Epithelial cell of prostate (primary cell): ENCODE results near the gene ABCG2.
"Not testable (repeated sequence)": the region's sequence is repeated elsewhere in the genome, so short reads cannot be mapped to it uniquely, and the experiment has no call there.

ENCODE experiments used
- DNase-seq: peaks from one replicate; pipeline ENCODE4 v3.0.0-alpha.2; 2011; ENCODE audit warnings: low read depth, low spot score
- H3K27ac ChIP-seq: fragments of 450-650 bp; 2 replicates; pipeline ENCODE4 v1.5.1; 2017; ENCODE audit warnings: mild to moderate bottlenecking

The ABCG2 gene

GRCh38 chr4:88122260-88122659 is 36.2 kb downstream of the ABCG2 start:
- DNase-seq, H3K27ac ChIP-seq: not testable (repeated sequence)

DNA sequence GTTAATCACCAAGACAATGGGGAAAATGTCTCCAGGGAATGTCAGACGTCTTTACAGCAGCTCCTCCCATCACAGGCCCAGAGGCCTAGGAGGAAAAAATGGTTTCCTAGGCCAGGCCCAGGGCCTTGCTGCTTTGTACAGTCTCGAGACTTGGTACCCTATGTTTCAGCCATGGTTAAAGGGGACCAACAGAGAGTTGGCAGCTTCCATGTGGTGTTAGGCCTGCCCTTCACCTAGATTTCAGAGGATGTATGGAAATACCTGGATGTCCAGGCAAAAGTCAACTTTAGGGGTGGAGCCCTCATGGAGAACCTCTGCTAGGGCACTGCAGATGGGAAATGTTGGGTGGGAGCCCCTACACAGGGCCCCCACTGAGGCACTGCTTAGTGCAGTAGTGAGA is 38.5 kb downstream of the ABCG2 start:
- H3K27ac ChIP-seq, result no peak overlapping the region
- DNase-seq, result no peak

DNA sequence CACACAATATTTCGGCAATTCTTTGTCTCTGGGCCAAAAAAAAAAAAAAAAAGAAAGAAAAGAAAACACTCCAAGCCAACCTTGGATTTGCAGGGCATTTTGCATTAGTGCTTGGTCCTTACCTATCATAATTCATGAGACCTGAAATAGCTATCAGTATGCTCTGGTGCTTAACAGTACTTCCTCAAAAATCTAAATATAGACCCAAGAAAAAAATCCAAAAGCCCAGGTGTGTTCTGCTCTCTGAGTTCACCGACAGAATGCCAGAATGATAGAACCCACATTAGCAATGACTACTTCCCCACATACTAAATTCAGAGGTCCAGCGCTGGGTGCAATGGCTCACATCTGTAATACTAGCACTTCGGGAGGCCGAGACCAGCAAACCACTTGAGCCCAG is 42.9 kb downstream of the ABCG2 start:
- DNase-seq, result no peak
- no peak overlapping the region for H3K27ac ChIP-seq

DNA sequence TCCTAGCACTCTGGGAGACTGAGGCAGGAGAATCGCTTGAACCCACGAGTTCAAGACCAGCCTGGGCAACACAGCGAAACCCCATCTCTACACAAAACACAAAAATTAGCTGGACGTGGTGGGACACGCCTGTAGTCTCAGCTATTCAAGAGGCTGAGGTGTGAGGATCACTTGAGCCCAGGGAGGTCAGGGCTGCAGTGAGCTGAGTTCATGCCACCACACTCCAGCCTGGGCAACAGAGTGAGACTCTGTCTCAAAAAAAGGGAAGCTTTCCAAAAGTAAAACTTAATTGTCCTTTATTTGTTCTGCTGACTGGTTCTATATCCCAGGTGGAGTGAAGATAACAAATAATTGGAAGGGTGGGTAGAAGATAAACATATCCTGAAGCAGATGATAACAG is 45.6 kb downstream of the ABCG2 start:
- DNase-seq, result no peak
- H3K27ac ChIP-seq, result no peak overlapping the region

GRCh38 chr4:88110826-88111225 is 47.6 kb downstream of the ABCG2 start:
- DNase-seq, result no peak
- H3K27ac ChIP-seq, result no peak overlapping the region

DNA sequence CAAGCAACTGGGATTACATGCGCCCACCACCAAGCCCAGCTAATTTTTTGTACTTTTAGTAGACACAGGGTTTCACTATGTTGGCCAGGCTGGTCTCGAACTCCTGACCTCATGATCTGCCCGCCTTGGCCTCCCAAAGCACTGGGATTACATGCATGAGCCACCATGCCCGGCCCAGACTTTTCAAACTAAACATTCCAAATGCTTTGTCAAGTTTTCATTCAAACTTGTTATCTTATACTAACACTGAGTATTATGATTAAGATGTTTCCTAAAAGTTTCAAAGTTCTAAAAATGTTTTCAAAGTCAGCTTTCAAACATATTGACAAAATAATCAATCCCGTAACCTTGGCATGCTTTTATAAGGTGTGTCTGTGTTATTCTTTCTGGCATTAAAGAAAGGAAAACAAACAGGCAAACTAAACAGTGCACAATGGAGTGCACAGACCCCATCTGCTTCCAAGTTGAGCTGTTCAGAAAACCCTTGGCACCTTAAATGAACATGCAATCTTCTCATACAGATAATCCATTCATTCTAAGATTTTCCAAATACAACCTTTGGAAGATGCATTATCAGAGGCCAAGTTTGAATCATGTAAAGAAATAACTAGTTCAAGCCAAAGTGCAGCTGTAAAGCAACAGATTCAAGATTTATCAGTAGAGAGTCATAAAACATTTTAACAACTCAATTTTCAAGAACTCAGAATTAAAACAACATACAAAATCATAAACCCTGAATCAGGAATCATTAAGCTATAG is 49.1 kb downstream of the ABCG2 start:
- no peak overlapping the region for H3K27ac ChIP-seq
- DNase-seq, result no peak

- no peak for DNase-seq
- H3K27ac ChIP-seq, result no peak overlapping the region
These were observed 49.7 kb downstream of the ABCG2 start for GRCh38 chr4:88108747-88109122.

DNA sequence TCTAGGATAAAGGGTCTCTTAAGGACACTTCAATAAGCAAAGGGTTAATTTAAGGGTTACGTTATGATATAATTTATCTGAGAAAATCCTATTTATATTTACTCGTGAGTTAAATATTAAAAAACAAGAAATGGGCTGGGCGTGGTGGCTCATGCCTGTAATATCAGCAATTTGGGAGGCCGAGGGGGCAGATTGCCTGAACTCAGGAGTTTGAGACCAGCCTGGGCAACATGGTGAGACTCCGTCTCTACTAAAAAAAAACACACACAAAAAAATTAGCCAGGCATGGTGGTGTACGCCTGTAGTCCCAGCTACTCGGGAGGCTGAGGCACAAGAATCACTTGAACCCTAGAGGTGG is 50.4 kb downstream of the ABCG2 start:
- H3K27ac ChIP-seq, DNase-seq: not testable (repeated sequence)

DNA sequence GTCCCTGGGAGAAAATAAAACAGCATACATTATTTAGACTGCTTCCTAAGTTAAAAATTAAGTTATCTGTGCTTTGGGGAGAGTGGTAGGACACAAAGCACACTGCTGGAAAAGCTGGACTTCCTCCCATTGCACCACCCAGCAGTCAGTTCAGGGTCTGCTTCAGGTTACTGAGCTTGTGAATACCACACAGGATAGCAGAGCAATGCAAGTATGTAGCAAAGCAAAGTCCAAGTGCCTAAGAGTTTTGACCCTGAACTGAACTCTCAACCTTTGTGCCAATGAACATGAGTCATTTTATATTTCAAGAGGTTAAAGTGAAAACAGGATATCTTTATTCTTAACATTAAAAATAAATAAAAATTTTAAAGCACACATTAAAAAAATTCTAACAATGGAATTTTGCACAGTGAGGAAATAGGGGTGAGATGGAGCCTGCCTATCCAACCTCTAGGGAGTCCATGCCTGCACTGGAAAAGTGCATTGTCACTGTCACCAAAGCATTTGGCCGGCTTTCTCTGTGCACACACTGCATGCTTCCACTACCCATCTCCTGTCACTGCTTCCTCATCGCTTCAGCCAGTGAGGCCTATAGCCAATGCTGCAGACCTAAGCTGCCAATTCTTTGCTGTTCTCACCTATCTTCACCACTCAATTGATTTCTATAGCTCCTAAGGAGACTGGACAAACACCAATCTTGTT is 50.9 kb downstream of the ABCG2 start:
- no peak for DNase-seq
- H3K27ac ChIP-seq, result no peak overlapping the region

- peak overlapping the region; percentile 48 for H3K27ac ChIP-seq
- DNase-seq, result peak; percentile 18
These were observed 52.2 kb downstream of the ABCG2 start for GRCh38 chr4:88106205-88106604.

GRCh38 chr4:88104902-88105610 is 53.4 kb downstream of the ABCG2 start:
- DNase-seq, result peak; percentile 49
- H3K27ac ChIP-seq, result no peak overlapping the region

DNA sequence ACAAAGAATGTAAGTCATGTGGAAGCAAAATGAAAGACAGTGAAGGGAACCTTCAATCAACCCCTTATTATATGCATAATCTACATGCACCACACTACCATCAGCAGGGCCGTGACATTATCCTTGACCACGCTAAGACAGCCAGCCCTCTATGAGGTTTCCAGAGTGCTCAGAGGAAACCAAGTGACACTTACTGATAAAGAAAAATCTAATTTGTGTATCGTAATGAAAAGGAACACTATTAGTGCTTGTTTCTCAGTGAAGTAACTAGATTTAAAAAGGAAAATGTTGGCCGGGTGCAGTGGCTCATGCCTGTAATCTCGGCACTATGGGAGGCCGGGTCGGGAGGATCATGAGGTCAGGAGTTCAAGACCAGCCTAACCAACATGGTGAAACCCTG is 56.4 kb downstream of the ABCG2 start:
- DNase-seq, result no peak
- no peak overlapping the region for H3K27ac ChIP-seq

GRCh38 chr4:88101165-88101564 is 57.3 kb downstream of the ABCG2 start:
- DNase-seq, result no peak
- no peak overlapping the region for H3K27ac ChIP-seq

DNA sequence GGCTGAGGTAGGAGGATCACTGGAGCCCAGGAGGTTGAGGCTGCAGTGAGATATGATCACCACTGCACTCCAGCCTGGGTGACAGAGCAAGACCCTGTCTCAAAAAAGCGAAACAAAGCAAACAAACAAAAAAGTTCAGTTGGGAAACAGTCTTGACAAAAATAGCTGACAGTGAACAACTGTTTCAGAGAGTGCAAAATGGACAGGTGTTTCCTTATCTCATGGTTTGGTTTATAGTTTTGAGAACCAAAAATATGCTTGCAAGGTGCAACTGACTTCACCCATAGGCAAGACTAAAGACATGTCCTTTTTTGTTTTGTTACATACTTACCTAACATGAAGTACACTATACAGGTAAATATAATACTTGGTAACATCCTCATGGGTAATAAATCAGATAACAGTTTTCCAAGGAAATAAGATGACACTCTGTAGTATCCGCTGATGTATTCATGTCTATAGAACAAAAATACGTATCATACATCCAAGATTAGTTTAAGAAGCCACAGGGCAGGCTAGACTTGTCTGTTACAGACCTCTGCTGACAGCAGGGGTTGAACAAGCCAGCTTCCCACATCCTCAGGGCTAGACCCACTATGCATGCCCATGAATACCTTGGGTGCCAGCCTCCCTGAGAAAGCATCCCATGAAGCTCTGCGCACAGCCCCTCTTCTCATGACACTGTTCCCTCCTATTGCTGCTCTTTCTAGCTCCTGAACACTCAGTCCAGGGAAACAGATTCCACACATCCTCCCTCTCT is 59.3 kb downstream of the ABCG2 start:
- H3K27ac ChIP-seq, result no peak overlapping the region
- DNase-seq, result no peak

- no peak overlapping the region for H3K27ac ChIP-seq
These were observed 60.7 kb downstream of the ABCG2 start for GRCh38 chr4:88097781-88098180.

GRCh38 chr4:88097301-88097700 is 61.1 kb downstream of the ABCG2 start:
- DNase-seq, result no peak
- H3K27ac ChIP-seq, result no peak overlapping the region

More at GRCh38 chr4:88097781-88098180, 60.7 kb downstream of the ABCG2 start:
- DNase-seq, result no peak

- no peak overlapping the region for H3K27ac ChIP-seq
- no peak for DNase-seq
These were observed 64.6 kb downstream of the ABCG2 start for GRCh38 chr4:88093874-88094273.

DNA sequence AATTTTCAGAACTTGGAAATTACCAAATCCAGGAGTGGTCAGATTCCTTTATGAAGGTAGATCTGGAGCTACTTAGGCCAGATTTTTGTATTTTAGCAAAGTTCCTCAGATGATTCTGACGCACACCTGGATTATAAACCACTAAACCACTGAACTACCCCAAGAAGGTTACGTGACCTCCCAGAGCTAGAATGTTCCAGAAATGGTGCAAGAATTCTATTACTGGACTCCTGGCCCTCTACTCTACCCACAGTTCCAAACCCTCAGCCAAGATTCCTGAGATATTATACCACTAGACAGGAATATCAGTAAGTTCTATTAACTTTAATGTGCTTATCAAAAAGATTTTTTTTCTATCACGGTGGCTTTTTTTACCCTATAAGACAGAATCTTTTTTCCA is 67.1 kb downstream of the ABCG2 start:
- no peak overlapping the region for H3K27ac ChIP-seq
- no peak for DNase-seq

GRCh38 chr4:88090898-88091297 is 67.5 kb downstream of the ABCG2 start:
- no peak overlapping the region for H3K27ac ChIP-seq
- DNase-seq, result no peak

GRCh38 chr4:88087004-88087403 is 71.4 kb downstream of the ABCG2 start:
- no peak overlapping the region for H3K27ac ChIP-seq
- no peak for DNase-seq

DNA sequence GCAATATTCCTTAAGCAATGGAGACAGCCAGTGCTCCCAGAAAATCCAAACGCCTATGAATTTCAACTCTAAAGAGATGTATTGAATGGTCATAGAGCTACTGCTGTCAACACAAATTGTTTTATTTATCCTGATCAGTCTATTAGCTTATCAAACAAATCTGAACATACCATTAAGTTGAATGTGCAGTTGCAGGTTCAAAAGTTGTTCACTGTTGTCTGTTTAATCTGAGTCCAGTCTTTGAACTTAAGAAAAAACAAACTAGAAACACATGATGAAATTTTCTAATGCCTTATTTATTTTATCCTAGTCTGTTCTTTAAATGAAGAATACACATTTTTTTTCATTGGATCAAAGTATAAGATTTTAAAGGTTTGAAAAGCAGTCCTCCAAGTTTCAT is 77.8 kb downstream of the ABCG2 start:
- no peak overlapping the region for H3K27ac ChIP-seq
- no peak for DNase-seq
